DND-41 (cell line): ENCODE results near the gene MYO18B.

ENCODE experiments used
- ATAC-seq: fragments of 200-7000 bp; cut with Tn5 transposase; 3 replicates; pipeline ENCODE4 v1.9.1; 2021; ENCODE audit warnings: low read depth; ENCODE audit not compliant: insufficient read depth
- DNase-seq: peaks from one replicate; pipeline ENCODE4 v3.0.0-alpha.2; 2020
- H2AFZ ChIP-seq: 2 replicates; pipeline ENCODE4 v1.6.0; 2012; ENCODE audit warnings: low read depth, low read length
- H3K27ac ChIP-seq: 2 replicates; pipeline ENCODE4 v1.5.1; 2012; ENCODE audit warnings: low read length, inconsistent platforms
- H3K27me3 ChIP-seq: fragments of 200-600 bp; sonication (generic); 2 replicates; pipeline ENCODE4 v1.6.0; 2012; ENCODE audit warnings: low read length, mild to moderate bottlenecking, inconsistent platforms; ENCODE audit not compliant: insufficient read depth, poor library complexity
- H3K36me3 ChIP-seq: 2 replicates; pipeline ENCODE4 v1.5.1; 2012; ENCODE audit warnings: low read length, inconsistent platforms; ENCODE audit not compliant: insufficient read depth
- H3K4me1 ChIP-seq: 2 replicates; pipeline ENCODE4 v1.5.1; 2012; ENCODE audit warnings: mild to moderate bottlenecking, low read length; ENCODE audit not compliant: insufficient read depth
- H3K4me2 ChIP-seq: 2 replicates; pipeline ENCODE4 v1.6.0; 2012; ENCODE audit warnings: mild to moderate bottlenecking, moderate library complexity, low read length, inconsistent platforms; ENCODE audit not compliant: insufficient read depth
- H3K4me3 ChIP-seq, 2 experiments: fragments of 200-600 bp in 1 of 2; shearing (Covaris generic) in 1 of 2; 2 replicates each; pipeline ENCODE4 v1.5.1; 2012 to 2016; ENCODE audit warnings: inconsistent platforms in 2 of 2, low read length in 2 of 2, mild to moderate bottlenecking in 2 of 2, low read depth in 1 of 2, moderate library complexity in 1 of 2
- H3K79me2 ChIP-seq: 2 replicates; pipeline ENCODE4 v1.6.0; 2012; ENCODE audit warnings: low read length, inconsistent platforms; ENCODE audit not compliant: insufficient read depth
- H3K9ac ChIP-seq: 2 replicates; pipeline ENCODE4 v1.6.0; 2012; ENCODE audit warnings: low read depth, mild to moderate bottlenecking, inconsistent platforms, low read length, moderate library complexity
- H3K9me3 ChIP-seq: 2 replicates; pipeline ENCODE4 v1.5.1; 2012; ENCODE audit warnings: low read length, moderate library complexity, mild to moderate bottlenecking, inconsistent platforms; ENCODE audit not compliant: insufficient read depth, severe bottlenecking
- H4K20me1 ChIP-seq: 2 replicates; pipeline ENCODE4 v1.6.0; 2012; ENCODE audit warnings: low read length; ENCODE audit not compliant: insufficient read depth
- EZH2 ChIP-seq: IDR thresholded peaks from 3 replicates; pipeline ENCODE4 v1.6.1; 2012; ENCODE audit warnings: borderline replicate concordance, low read depth, mild to moderate bottlenecking, moderate library complexity, low read length, inconsistent platforms; ENCODE audit not compliant: severe bottlenecking
- TF ChIP-seq, protein P1 (sequence below): IDR thresholded peaks from 2 replicates; pipeline ENCODE4 v1.5.1; 2012; ENCODE audit warnings: borderline replicate concordance, low read length, moderate library complexity, mild to moderate bottlenecking; ENCODE audit not compliant: poor library complexity, severe bottlenecking; ENCODE audit errors: extremely low read depth

Gene MYO18B

DNA sequence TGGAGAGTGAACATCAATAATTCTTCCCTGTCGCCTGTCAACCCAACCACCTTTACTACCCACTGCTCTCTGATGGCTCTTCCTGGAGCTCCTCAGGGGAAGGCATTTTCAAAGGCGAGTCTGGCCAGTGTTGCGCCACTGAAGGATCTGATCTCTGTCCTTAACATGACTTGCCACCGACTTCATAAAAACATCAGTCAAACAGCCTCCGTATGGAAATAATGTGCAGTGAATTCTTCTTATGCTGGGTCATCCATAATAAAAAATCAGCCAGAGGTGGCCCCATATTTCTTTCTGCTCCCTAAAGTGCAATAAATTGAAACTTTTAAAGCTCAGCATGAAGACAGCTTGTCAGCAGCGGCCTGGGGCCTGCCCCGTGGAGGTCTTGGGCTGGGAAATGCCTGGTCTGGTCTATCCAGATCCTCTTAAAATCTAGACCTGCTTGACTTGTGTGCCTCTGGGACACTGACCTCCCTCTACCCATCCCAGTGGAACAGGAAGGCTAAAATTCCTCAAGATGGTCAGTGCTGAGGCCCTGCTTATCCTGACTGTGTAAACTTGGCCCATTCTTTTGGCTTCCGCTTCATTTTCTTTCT, 199.5 kb downstream of the MYO18B start:
- Histone ChIP-seq H3K4me1 (no peaks in the 10 kb centered on the region), H3K9me3 (no peaks in the 10 kb centered on the region), H3K36me3 (no peaks in the 10 kb centered on the region), H3K79me2 (no peaks in the 10 kb centered on the region), H3K27ac (no peak overlapping the region), H4K20me1 (no peaks in the 10 kb centered on the region; the same call in 1 of the 2 replicates), H2AFZ (no peak overlapping the region), H3K4me2 (no peak overlapping the region), H3K27me3 (peaks cover 3% of the 10 kb centered on the region), H3K9ac (no peak overlapping the region), H3K4me3 (no peak overlapping the region)
- DNase-seq (no peak), ATAC-seq (no peak)
- TF ChIP-seq, protein P1, sequence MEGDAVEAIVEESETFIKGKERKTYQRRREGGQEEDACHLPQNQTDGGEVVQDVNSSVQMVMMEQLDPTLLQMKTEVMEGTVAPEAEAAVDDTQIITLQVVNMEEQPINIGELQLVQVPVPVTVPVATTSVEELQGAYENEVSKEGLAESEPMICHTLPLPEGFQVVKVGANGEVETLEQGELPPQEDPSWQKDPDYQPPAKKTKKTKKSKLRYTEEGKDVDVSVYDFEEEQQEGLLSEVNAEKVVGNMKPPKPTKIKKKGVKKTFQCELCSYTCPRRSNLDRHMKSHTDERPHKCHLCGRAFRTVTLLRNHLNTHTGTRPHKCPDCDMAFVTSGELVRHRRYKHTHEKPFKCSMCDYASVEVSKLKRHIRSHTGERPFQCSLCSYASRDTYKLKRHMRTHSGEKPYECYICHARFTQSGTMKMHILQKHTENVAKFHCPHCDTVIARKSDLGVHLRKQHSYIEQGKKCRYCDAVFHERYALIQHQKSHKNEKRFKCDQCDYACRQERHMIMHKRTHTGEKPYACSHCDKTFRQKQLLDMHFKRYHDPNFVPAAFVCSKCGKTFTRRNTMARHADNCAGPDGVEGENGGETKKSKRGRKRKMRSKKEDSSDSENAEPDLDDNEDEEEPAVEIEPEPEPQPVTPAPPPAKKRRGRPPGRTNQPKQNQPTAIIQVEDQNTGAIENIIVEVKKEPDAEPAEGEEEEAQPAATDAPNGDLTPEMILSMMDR, result no peak
- TF ChIP-seq EZH2, result no peak

GRCh38 chr22:25942115-25942855, 200.3 kb downstream of the MYO18B start:
- no peaks in the 10 kb centered on the region; the same call in 1 of the 2 replicates for H4K20me1 ChIP-seq
- no peak overlapping the region for H3K9ac ChIP-seq
- no peak overlapping the region for H2AFZ ChIP-seq
- no peaks in the 10 kb centered on the region for H3K9me3 ChIP-seq
- no peak overlapping the region for H3K27ac ChIP-seq
- no peaks in the 10 kb centered on the region for H3K79me2 ChIP-seq
- no peak overlapping the region for H3K4me3 ChIP-seq
- DNase-seq (no peak), ATAC-seq (no peak)
- TF ChIP-seq, protein P1, result no peak
- no peak for TF ChIP-seq EZH2
- H3K4me2 ChIP-seq, result no peak overlapping the region
- no peaks in the 10 kb centered on the region for H3K36me3 ChIP-seq
- H3K4me1 ChIP-seq, result no peaks in the 10 kb centered on the region
- peaks cover 3% of the 10 kb centered on the region for H3K27me3 ChIP-seq

- H2AFZ ChIP-seq, result no peak overlapping the region
- TF ChIP-seq EZH2, result no peak
- TF ChIP-seq, protein P1, result no peak
- H3K4me1 ChIP-seq, result no peaks in the 10 kb centered on the region
- no peaks in the 10 kb centered on the region for H3K36me3 ChIP-seq
- no peaks in the 10 kb centered on the region for H3K79me2 ChIP-seq
- no peak overlapping the region for H3K4me3 ChIP-seq
- no peak for ATAC-seq
- no peak for DNase-seq
- H3K9me3 ChIP-seq, result no peaks in the 10 kb centered on the region
- no peak overlapping the region for H3K4me2 ChIP-seq
- no peak overlapping the region for H3K9ac ChIP-seq
- H3K27me3 ChIP-seq, result peaks cover 3% of the 10 kb centered on the region
- H4K20me1 ChIP-seq, result no peaks in the 10 kb centered on the region; the same call in 1 of the 2 replicates
- H3K27ac ChIP-seq, result no peak overlapping the region
Measured at GRCh38 chr22:25942856-25943411, 200.9 kb downstream of the MYO18B start.
